Measurements from ENCODE around the gene SORT1. TPM values are rescaled to one million over a fixed set of nuclear protein-coding genes. Genes with fewer than 3 reads are reported as not detected.

Gene SORT1
- total and polyA plus RNA-seq, 2 of the 13 experiments (the other 11 are each of a cell fraction or from before 2014, with no cell fraction given), result 32.4 to 93.0 TPM

- FAIRE-seq (no peak), DNase-seq (ENCODE audit: low spot score) (no peak), ATAC-seq (no peak)
- Histone ChIP-seq H4K20me1 (ENCODE audit: insufficient read depth, low read length) (peaks cover 14% of the 10 kb centered on the region), H3K9me3 (ENCODE audit: low read length) (no peaks in the 10 kb centered on the region), H3K4me2 (ENCODE audit: low read depth, low read length) (peak overlapping the region; percentile 73; the same call in 1 of the 2 replicates), H3K36me3 (replicated peaks in 1 of 2; ENCODE audit: control insufficient read depth in 1 of 2, insufficient read depth in 2 of 2, low read length in 2 of 2) (peaks cover 7 to 30% of the 10 kb centered on the region in 2 experiments), H2AFZ (ENCODE audit: low read length) (no peak overlapping the region), H3K27ac (ENCODE audit: extremely low read length, insufficient read depth, low read length) (no peak overlapping the region), H3K4me1 (ENCODE audit: insufficient read depth, low read length) (peaks cover 45% of the 10 kb centered on the region), H3K9ac (ENCODE audit: insufficient read depth, low read depth, low read length) (no peak overlapping the region), H3K79me2 (ENCODE audit: insufficient read depth, low read length) (peaks cover 54% of the 10 kb centered on the region), H3K4me3 (replicated peaks in 1 of 3; ENCODE audit: insufficient read depth in 1 of 3, low read depth in 2 of 3, low read length in 3 of 3) (no peak overlapping the region; a peak in 1 of 6 replicates), H3K27me3 (ENCODE audit: control insufficient read depth in 1 of 2, insufficient read depth in 2 of 2, low read length in 2 of 2) (no peaks in the 10 kb centered on the region; a peak in 1 of 5 replicates)
- ChIA-PET POLR2A (no interaction called here), CTCF (ENCODE audit: low intra/inter-chr PET ratio, low total read pairs) (no interaction called here)
- 94% methylated on average over 2 of the region's 2 CpGs for WGBS (ENCODE audit: low lambda C conversion rate)
- intact Hi-C loops (cut with micrococcal nuclease; ENCODE audit: unreplicated experiment) (no loop called here), in situ Hi-C loops (cut with HindIII; ENCODE audit: extremely low pct_ligation_motif_present, low pct_unique_long_range_greater_than_20kb) (no loop called here)
- TSS peak; percentile 8 for BruUV-seq (replicated peaks)
- TF ChIP-seq ZKSCAN1 (IDR thresholded peaks at IDR 0.05; ENCODE audit: low read length), result no peak
- TF ChIP-seq, protein P1, sequence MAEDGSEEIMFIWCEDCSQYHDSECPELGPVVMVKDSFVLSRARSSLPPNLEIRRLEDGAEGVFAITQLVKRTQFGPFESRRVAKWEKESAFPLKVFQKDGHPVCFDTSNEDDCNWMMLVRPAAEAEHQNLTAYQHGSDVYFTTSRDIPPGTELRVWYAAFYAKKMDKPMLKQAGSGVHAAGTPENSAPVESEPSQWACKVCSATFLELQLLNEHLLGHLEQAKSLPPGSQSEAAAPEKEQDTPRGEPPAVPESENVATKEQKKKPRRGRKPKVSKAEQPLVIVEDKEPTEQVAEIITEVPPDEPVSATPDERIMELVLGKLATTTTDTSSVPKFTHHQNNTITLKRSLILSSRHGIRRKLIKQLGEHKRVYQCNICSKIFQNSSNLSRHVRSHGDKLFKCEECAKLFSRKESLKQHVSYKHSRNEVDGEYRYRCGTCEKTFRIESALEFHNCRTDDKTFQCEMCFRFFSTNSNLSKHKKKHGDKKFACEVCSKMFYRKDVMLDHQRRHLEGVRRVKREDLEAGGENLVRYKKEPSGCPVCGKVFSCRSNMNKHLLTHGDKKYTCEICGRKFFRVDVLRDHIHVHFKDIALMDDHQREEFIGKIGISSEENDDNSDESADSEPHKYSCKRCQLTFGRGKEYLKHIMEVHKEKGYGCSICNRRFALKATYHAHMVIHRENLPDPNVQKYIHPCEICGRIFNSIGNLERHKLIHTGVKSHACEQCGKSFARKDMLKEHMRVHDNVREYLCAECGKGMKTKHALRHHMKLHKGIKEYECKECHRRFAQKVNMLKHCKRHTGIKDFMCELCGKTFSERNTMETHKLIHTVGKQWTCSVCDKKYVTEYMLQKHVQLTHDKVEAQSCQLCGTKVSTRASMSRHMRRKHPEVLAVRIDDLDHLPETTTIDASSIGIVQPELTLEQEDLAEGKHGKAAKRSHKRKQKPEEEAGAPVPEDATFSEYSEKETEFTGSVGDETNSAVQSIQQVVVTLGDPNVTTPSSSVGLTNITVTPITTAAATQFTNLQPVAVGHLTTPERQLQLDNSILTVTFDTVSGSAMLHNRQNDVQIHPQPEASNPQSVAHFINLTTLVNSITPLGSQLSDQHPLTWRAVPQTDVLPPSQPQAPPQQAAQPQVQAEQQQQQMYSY (CRISPR knock-in tag; IDR thresholded peaks at IDR 0.05), result no peak
Observed at GRCh38 chr1:109423498-109423897, 25.8 kb upstream of the SORT1 start.

DNA sequence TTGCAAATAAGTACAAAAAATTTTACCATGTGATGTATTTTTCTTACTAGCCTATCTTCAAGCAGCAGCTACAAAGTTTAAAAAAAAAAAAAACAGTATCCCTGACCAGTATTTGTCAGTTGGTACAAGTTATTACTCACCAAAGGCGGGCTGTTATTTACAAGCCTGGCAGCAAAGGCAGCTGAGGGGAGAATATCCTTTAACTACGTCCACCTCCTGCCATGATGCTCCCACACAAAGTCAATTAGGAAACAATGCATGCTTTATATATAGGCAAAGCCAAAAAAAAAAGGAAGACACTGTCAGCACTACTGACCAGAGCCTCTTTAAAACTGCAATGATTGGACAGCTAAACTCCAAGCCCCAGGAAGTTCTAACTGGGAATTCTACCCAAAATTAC, 14.8 kb upstream of the SORT1 start:
- no peak overlapping the region for H3K4me3 ChIP-seq (replicated peaks in 1 of 3; ENCODE audit: insufficient read depth in 1 of 3, low read depth in 2 of 3, low read length in 3 of 3)
- peaks cover 16% of the 10 kb centered on the region for H3K79me2 ChIP-seq (ENCODE audit: insufficient read depth, low read length)
- ATAC-seq (no peak), DNase-seq (ENCODE audit: low spot score) (no peak), FAIRE-seq (no peak)
- H3K36me3 ChIP-seq (replicated peaks in 1 of 2; ENCODE audit: control insufficient read depth in 1 of 2, insufficient read depth in 2 of 2, low read length in 2 of 2), result peaks cover 34 to 87% of the 10 kb centered on the region in 2 experiments
- H3K9ac ChIP-seq (ENCODE audit: insufficient read depth, low read depth, low read length), result no peak overlapping the region
- H4K20me1 ChIP-seq (ENCODE audit: insufficient read depth, low read length), result peaks cover 9% of the 10 kb centered on the region
- ChIA-PET POLR2A (interaction anchor here (1.9 kb wide), 1 partner anchor 13 kb away, joined by 5 read pairs; no protein-coding TSS in a partner anchor), CTCF (ENCODE audit: low intra/inter-chr PET ratio, low total read pairs) (no interaction called here)
- H2AFZ ChIP-seq (ENCODE audit: low read length), result no peak overlapping the region
- intact Hi-C loops (cut with micrococcal nuclease; ENCODE audit: unreplicated experiment), result no loop called here
- H3K27me3 ChIP-seq (ENCODE audit: control insufficient read depth in 1 of 2, insufficient read depth in 2 of 2, low read length in 2 of 2), result no peaks in the 10 kb centered on the region
- no peaks in the 10 kb centered on the region for H3K9me3 ChIP-seq (ENCODE audit: low read length)
- H3K4me1 ChIP-seq (ENCODE audit: insufficient read depth, low read length), result no peaks in the 10 kb centered on the region
- no peak overlapping the region for H3K27ac ChIP-seq (ENCODE audit: extremely low read length, insufficient read depth, low read length)
- no TSS peak for BruUV-seq (replicated peaks)
- WGBS (ENCODE audit: low lambda C conversion rate), result 93% methylated on average over 2 of the region's 2 CpGs
- H3K4me2 ChIP-seq (ENCODE audit: low read depth, low read length), result no peak overlapping the region
- in situ Hi-C loops (cut with HindIII; ENCODE audit: extremely low pct_ligation_motif_present, low pct_unique_long_range_greater_than_20kb), result no loop called here
- TF ChIP-seq GABPA (IDR thresholded peaks at IDR 0.05; ENCODE audit: low read depth, low read length), result no peak
- no peak for TF ChIP-seq GABPA (CRISPR knock-in tag; IDR thresholded peaks at IDR 0.05; ENCODE audit: low read depth)
- no peak for TF ChIP-seq ZBTB20 (CRISPR knock-in tag; IDR thresholded peaks at IDR 0.05; ENCODE audit: borderline replicate concordance, low read depth)
- TF ChIP-seq GATAD1 (CRISPR knock-in tag; IDR thresholded peaks at IDR 0.05), result no peak
- TF ChIP-seq KDM2A (CRISPR knock-in tag; IDR thresholded peaks at IDR 0.05; ENCODE audit: borderline replicate concordance, low read depth), result no peak
- TF ChIP-seq PRDM4 (CRISPR knock-in tag; IDR thresholded peaks at IDR 0.05; ENCODE audit: borderline replicate concordance), result no peak
- TF ChIP-seq ZNF432 (CRISPR knock-in tag; IDR thresholded peaks at IDR 0.05; ENCODE audit: borderline replicate concordance), result no peak
- TF ChIP-seq PRPF4 (IDR thresholded peaks at IDR 0.05; ENCODE audit: low read depth, low read length, poor library complexity, severe bottlenecking), result no peak
- no peak for TF ChIP-seq XBP1 (CRISPR knock-in tag; IDR thresholded peaks at IDR 0.05)
- TF ChIP-seq SAP130 (CRISPR knock-in tag; IDR thresholded peaks at IDR 0.05; ENCODE audit: low read depth), result no peak
- TF ChIP-seq BRCA1 (CRISPR knock-in tag; IDR thresholded peaks at IDR 0.05), result no peak
